HG03196 (cell line): Measurements from ENCODE around the gene LACTBL1.
"Not testable (repeated sequence)": the region's sequence is repeated elsewhere in the genome, so short reads cannot be mapped to it uniquely, and the experiment has no call there.

ENCODE experiments used
- ATAC-seq: cut with Tn5 transposase; IDR thresholded peaks from one replicate; pipeline ENCODE4 v1.9.1; 2021; ENCODE audit not compliant: unreplicated experiment

Gene LACTBL1

DNA sequence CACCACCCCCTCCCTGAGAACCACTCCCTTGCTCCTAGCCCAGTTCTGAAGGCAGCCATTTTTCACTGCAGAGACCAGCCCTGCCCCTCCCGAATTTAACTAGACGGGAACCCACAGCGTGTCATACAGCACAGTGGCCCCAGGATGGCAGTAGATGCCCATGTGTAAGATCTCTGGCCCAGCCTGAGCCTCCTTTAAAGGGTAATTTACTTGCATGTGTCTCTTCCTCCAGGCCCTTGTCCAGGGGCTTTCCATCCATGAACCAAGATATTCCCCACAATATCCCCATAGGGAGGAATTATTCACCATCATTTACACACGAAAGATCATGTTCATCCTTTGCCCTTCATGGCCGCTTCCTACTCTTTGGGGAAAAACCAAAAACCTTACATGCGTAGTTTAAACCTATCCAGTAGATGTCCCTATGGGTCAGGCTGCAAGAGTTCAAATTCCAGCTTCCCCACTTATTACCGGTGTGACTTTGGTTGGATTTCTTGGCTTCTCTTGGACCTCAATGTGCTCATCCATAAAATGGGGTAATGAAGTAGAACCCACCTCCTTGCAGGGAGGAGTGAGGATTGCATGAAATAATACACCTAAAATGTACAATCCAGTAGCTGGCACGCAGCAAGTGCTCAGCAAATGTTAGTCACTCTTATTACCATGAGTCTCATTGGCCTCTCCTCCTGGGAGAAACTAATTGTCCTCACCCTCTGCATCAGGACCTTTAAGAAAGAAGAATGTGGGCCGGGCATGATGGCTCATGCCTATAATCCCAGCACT is 4.0 kb upstream of the LACTBL1 start:
- no peak for ATAC-seq

DNA sequence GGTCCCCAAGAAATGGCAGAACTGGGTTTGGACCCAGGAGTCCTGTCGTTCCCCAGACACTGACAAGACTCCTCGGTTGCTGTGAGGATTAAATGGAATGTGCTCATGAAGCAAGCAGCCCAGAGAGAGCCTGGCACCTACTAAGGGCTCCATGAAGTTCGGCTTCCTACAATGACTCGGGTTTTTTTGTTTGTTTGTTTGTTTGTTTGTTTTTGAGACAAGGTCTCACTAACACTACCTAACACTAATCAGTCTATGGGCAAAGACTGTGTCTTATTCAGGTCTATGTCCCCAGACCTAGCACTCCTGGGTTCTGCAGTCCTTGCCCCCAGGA is 3.4 kb upstream of the LACTBL1 start:
- ATAC-seq = no peak

DNA sequence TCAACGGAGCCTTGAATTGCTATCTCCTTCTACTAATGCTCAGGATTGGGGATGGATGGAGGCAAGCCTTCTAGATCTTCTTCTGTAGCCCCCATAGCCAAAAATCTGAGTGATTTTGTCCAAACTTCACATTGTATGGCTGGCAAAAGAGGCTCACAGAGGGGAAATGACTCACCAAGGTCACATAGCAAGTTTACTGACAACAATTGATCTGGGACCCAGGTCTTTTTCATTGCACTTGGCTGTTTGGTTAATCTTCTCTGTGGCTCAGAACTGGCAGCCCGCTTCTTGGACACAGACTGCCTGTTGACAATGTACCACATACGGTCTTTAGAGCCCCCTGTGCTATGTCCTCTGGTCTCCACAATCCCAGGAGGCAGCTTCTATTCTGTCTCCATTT is 3.0 kb upstream of the LACTBL1 start:
- ATAC-seq = no peak

DNA sequence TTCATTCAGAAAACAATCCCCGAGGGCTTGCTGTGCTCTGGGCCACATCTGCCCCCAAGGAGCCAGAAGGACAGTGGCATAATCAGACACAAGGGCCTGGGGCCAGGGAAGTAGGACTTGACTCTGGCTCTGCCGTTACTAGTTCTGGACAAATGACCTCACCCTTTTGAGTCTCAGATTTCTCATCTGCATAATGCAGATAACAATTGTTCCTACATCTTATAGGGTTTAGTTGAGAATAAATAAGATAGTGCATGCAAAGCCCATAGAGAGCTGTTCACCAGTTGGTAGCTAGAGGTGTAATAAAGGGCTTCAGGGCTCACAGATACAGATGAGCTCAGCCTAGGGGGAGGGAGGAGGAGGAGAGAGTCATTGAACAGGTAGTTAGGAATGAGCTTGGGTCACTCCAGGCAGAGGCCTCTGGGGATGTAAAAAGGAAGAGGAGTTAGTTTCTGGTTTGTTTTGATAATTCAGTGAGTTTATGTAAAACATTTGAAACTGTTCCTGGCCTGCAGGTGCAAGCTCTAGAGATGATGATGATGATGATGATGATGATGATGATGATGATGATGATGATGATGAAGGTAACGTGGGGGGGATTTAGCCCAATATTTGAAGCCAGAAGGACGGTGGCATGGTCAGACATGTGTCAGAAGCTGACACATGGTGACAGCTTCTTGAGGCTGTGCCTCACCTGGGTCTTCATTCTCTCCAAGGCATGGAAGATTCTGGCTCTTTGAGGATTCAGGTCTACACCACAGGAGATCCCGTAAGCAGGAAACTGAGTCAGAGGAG is 858 bp downstream of the LACTBL1 start:
- no peak for ATAC-seq

DNA sequence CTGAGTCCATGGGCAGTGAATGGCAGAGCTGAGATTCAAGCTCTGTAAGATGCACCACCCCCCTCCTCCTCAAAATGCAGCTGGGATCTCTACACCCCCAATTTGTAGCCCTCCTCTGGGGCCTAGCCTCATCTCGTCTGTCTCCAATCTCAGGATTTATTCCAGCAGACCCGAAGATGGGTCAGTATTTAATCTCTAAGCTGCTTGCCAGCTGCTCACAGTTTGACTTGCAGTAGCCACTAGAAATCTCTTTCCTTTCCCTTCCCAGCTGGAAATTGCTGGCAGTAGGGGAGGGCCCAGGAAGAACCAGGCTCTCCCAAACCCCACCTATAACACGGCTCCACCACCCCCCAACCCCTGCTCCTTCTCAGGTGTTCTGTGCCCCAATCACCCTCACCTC is 1.5 kb downstream of the LACTBL1 start:
- no peak for ATAC-seq

DNA sequence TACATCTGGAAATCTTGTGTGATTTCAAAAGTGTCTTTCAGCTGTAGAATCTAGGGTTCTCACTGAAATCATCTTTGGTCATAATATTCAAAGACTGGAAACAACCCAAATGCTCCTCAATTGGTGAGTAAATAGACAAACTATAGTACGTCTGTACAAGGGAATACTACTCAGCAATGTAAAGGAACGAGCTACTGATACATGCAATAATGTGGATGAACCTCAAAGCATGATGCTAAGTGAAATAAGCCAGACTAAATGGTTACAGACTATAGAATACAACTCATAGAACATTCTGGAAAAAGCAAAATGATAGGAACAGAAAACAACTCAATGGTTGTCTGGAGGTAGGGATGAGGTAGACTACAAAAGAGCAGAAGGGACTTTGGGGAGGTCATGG is 2.6 kb downstream of the LACTBL1 start:
- ATAC-seq = no peak

DNA sequence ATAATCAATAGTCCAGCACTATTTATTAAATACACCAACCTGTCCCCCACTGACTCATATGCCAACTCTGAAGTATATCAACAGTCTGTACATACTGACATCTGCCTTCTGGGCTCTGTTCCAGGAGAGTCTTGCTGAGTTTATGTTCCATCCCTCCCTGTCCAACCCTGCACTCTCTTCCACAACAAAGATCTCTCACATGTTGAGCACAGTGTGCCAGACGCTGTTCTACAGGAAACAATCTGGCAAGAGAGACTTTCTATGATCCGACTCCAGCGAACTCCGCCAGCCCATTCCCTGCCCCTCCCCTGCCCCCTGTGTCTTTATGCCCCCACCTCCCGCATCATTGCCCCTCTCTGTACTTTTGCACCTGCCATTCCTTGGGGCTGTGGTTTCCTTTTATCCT is 3.4 kb downstream of the LACTBL1 start:
- no peak for ATAC-seq

DNA sequence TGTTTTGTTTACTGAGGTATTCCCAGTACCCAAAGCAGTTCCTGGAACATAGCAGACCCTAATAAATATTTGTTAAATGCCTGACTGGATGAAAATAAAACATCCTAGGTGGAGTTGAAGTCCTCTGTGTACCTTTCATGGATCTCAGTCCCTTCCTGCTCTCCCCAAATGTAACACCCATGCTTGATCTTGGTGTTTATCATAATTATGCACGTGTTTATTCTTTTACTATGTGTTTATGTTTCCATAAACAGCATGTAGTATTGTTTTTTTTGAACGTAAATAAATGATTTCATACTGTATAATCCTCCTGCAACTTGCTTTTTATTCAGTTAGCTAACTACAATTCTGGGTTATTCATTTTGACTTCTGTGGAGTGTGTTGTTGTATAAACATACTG is 4.8 kb downstream of the LACTBL1 start:
- no peak for ATAC-seq

DNA sequence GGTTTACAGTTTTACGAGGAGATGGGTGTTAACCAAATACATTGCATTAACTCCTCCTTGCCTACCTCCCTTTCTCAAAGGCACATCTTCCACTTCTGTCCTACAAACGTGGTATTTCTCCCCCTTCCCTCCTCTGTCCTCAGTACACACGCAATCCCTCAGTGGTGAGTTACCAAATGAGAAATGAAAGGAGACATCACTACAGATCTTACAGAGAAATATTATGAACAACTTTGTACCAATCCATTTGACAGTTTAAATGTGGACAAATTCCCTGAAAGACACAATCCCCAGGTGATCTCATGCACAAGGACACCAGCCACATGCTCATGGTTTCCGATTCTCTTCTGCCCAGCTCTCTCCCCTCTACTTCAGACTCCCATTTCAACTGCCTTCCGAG is 6.4 kb downstream of the LACTBL1 start:
- ATAC-seq = no peak

DNA sequence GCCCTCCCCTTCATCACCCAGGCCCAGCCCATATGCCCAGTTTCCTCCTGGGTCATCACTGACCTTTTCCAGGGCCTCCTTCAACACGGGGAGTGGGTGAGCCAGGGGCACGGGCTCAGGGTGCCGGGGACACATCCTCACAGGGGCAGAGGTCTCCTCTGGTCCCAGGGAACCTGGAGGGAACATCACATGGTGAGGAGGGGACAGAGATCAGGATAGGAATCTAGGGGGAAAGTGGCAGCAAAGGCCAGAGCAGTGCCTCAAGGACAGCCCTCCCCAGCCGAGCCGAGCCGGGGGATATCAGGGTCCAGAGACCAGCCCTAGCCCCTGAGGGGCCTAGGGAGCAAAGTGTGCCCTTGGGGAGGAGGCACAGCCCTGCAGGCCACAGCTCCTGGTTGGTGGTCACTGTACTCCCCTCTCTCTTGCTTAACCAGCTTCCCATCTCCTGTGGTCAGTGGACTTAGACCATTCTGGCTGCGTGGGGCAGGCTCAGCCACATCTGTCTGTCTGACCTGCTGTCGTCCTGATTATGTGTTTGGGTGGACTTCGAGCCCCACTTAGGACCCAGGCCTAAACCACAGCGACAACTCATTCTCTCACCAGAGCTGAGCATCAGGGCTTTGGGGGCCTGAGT is 9.5 kb downstream of the LACTBL1 start:
- no peak for ATAC-seq

DNA sequence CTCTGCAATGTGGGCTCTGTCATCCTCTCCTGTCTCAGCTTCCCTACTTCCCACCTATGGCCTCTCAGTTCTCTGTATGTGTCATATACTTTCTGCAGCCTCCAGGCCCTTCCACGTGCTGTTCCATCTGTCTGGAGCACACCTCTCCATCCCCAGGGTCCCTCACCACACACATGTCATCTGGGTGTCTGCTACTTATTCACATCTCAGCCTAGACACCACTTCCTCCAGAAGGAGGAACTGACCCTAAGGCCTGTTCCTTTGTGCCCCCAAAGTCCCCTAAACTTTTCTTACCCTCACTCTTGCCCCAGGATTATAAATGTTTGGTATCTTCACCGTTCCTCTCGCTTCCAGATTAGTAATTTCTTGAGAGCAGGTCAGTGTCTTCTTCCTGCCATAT is 10.1 kb downstream of the LACTBL1 start:
- no peak for ATAC-seq

DNA sequence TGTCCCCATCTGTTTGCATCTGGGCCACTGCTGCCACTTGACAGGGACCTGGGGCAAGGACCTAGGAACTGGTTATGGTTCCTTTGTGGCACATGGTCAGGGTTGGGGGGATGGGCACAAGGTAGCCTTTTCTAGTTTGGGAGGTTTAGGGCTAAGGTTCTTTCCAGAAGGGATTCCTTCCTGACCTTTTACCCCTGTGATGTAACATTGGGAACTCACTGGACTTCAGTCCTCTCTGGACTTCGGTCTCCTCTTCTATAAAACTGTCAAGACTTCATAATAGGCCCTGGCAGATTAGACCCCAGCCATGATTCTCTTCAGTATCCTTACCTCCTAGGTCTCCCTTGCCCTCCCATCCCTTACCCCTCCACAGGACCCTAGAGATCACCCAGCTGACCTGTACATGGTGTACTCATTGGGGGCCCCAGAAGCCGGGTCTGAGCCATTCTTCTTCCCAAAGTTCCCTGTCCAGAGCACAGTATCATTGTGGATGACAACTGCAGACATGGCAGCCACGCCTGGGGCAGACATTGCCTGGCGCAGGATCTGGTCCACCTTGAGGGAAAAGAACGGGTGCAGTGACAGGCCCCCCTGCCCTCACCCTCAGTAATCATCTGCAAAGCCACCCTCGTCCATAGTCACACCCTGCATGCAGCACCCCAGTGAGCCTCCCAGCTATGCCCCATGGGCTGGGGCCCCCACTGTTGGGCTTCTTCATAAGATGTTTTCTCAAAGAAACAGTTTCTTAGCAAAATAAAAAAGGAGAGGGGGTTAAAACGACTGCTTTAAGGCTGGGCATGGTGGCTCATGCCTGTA is 12.9 kb downstream of the LACTBL1 start:
- no peak for ATAC-seq

DNA sequence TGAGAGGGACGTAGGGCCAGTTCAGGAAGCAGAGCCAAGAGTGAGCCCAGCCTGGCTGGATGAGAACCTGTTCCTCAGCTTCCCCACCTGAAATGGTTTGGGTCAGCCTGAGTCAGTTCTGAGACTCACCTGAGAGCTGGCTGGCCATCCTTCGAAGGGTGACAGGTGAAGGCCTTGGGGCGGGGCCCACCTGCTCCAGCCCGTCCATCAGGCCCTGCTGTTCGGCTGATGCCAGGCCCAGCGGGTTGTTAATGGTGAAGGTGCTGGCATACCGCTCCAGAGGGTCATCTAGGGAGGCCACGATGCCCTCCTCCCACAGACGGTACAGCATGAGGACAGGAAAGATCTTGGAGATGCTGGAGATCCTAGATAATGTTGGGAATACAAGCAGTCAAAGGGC is 14.1 kb downstream of the LACTBL1 start:
- no peak for ATAC-seq

DNA sequence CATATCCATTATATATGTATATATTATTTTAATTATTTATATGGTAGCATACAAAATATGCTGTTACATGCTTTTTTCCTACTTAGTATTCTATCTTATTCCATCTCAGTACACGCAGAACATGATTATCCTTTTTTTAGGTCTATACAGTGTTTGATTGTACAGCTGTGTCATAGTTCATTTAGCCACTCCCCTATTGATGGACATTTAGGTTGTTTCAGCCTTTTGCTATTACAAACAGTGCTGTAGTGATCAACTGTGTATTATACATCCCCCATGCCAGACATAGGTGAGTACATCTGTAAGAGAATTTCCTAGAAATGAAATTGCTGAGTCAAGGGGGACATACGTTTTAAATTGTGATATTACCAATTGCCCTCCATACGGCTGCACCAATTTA is 15.6 kb downstream of the LACTBL1 start:
- ATAC-seq = no peak

DNA sequence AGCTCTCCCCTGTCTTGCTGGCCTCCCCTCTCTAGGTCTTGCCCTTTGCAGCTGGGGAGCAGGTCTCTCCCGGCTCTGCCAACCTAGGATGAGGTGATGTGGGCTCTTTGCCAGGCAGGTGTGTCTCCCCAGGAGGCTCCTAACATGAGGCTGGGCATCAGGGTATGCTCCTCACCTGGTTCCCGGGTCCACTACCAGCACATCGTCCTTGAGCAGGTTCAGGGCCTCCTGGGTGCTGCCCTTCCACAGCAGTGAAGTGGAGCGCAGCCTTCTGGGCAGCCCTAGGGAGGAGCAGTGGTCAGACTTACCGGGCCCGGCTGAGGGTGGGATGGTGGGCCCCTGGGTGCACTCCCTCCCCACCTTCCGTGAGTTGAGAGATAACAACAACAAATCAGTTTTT is 17.5 kb downstream of the LACTBL1 start:
- no peak for ATAC-seq

DNA sequence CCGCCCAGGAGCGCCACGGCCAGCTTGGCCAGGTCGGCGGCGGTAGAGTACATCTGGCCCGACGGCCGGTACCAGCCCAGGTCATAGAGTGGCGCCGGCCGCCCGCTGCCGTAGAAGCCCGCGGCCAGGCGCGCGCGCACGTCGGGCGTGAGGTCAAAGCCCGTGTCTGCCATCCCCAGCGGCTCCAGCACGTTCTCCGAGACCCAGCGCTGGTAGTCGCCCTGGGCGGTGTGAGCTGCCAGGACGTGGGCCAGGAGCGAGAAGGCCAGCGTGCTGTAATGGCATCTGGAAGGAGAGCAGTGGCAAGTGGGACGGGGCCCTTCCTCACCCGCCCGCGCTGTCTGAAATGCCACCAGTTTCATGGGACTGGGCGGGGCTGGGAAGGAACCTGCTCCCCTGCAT is 18.9 kb downstream of the LACTBL1 start:
- no peak for ATAC-seq

DNA sequence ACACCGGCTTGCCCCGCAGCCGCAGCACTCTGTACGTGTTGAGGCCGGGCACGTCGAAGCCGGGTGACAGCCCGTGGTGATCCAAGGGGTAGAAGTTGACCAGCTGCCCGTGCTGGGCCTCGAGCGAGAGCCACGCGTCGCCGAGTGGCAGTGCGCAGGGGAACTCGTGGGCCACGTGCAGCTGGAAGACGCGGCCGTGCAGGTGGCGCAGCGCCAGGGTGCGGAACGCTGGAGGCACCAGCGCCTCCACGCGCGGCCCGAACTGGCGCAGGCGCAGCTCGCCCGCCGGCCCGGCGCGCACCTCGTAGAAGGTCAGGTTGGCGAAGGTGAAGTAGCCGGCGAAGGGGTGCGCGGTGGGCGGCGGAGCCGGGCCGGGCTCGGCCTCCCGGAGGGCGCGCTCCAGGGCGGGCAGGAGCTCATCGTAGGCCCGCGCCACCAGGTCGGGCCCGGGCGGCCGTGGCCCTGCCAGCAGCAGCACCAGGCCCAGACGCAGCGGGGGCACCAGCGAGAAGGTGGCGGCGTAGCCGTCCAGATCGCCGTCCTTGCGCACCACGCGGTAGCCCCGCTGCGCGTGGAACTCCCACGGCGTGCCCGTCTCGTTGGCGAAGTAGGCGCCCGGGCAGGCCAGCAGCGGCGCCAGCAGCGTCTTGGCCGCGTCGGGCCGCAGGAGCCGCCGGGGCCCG is 19.5 kb downstream of the LACTBL1 start:
- ATAC-seq = no peak

DNA sequence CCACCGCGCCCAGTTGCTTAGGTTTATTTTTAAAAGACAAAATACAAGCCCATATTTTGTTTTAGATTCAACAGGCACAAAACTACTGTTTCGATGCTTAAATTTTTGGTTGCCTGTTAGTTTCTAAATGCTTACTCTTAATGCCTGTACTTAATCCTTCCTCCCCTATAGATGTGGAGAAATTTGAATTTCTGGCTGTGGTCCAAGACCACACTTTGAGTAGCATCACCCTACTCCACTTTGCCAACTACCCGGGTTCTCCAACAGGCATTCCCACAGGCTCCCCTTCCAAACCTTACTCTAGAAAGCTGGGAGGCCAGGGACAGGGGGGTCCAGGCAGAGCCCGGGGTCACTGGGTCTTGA is 20.0 kb downstream of the LACTBL1 start:
- ATAC-seq = no peak

DNA sequence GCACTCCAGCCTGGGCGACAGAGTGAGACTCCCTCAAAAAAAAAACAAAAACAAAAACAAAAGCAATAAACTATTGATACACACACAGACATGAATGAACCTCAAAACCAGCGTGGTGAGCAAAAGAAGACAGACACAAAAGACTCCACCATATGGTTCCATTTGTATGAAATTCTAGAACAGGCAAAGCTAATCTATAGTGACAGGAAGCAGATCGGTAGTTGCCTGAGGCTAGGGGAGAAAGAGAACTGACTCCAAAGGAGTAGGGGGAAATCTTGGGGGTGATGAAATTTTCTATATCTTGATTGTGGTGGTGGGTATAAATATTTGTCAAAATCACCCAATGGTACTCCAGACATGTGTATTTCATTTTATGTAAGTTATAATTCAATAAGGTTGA is 20.9 kb downstream of the LACTBL1 start:
- no peak for ATAC-seq

DNA sequence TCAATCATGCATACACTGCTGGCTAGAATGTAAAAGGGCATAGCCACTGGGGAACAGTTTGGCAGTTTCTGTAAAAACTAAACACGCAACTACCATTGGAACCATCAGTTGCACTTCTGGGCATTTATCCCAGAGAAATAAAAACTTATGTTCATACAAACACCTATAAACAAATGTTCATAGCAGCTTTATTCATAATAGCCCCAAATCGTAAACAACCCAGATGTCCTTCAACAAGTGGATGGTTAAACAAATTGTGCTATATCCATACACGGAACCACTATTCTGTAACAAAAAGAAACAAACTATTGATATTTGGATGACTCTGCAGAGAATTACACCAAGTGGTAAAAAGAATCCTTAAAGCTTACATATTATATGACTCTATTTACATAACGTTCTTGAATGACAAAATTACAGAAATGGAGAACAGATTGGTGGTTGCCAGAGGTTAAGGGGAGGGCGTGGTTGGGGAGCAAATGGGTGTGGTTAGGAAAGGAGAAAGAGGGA is 22.8 kb downstream of the LACTBL1 start:
- ATAC-seq = no peak

DNA sequence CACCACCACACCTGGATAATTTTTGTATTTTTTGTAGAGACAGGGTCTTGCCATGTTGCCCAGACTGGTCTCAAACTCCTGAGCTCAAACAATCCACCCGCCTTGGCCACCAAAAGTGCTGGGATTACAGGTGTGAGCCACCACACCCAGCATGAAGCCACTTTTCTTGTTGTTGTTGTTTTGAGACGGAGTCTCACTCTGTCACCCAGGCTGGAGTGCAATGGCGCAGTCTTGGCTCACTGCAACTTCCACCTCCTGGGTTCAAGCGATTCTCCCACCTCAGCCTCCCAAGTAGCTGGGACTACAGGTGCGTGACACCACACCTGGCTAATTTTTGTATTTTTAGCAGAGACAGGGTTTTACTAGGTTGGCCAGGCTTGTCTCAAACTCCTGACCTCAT is 27.5 kb downstream of the LACTBL1 start:
- not testable (repeated sequence) for ATAC-seq
